ENCODE measurements around the gene AP4S1. TPM values are rescaled to one million over a fixed set of nuclear protein-coding genes. Genes with fewer than 3 reads are reported as not detected.

AP4S1 gene
- total RNA-seq, 1 donor from 2014 or later = 9.2 TPM

DNA sequence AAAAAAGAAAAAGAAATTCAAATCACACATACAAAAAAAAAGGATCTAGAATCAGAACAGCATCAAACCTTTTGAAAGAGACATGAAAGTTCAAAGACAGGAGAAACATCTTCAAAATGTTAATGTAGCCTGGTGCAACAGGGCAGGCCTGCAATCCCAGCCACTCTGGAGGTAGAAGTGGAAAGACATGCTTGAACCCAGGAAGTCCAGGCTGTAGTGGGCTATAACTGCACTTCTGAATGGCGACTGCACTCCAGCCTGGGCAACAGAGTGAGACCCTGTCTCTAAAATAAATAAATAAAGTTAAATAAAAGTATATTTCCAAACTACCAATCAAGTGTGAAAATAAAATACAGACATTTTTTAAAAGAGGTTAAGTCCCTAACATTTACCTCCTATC is 18.7 kb upstream of the AP4S1 start:
- H3K4me3 Mint-ChIP-seq (ENCODE audit: unreplicated experiment) = no peak overlapping the region
- no peak for DNase-seq (ENCODE audit: low spot score)
- H3K27me3 Mint-ChIP-seq (ENCODE audit: unreplicated experiment) = no peaks in the 10 kb centered on the region
- H3K27ac Mint-ChIP-seq (ENCODE audit: unreplicated experiment) = no peak overlapping the region
- no peaks in the 10 kb centered on the region for H3K9me3 Mint-ChIP-seq (ENCODE audit: unreplicated experiment)
- TF ChIP-seq, protein P1, sequence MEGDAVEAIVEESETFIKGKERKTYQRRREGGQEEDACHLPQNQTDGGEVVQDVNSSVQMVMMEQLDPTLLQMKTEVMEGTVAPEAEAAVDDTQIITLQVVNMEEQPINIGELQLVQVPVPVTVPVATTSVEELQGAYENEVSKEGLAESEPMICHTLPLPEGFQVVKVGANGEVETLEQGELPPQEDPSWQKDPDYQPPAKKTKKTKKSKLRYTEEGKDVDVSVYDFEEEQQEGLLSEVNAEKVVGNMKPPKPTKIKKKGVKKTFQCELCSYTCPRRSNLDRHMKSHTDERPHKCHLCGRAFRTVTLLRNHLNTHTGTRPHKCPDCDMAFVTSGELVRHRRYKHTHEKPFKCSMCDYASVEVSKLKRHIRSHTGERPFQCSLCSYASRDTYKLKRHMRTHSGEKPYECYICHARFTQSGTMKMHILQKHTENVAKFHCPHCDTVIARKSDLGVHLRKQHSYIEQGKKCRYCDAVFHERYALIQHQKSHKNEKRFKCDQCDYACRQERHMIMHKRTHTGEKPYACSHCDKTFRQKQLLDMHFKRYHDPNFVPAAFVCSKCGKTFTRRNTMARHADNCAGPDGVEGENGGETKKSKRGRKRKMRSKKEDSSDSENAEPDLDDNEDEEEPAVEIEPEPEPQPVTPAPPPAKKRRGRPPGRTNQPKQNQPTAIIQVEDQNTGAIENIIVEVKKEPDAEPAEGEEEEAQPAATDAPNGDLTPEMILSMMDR (IDR thresholded peaks at IDR 0.05; ENCODE audit: unreplicated experiment) = no peak
- H3K36me3 Mint-ChIP-seq (ENCODE audit: low read depth, unreplicated experiment) = peaks cover 3% of the 10 kb centered on the region
- no peaks in the 10 kb centered on the region for H3K4me1 Mint-ChIP-seq (ENCODE audit: unreplicated experiment)

DNA sequence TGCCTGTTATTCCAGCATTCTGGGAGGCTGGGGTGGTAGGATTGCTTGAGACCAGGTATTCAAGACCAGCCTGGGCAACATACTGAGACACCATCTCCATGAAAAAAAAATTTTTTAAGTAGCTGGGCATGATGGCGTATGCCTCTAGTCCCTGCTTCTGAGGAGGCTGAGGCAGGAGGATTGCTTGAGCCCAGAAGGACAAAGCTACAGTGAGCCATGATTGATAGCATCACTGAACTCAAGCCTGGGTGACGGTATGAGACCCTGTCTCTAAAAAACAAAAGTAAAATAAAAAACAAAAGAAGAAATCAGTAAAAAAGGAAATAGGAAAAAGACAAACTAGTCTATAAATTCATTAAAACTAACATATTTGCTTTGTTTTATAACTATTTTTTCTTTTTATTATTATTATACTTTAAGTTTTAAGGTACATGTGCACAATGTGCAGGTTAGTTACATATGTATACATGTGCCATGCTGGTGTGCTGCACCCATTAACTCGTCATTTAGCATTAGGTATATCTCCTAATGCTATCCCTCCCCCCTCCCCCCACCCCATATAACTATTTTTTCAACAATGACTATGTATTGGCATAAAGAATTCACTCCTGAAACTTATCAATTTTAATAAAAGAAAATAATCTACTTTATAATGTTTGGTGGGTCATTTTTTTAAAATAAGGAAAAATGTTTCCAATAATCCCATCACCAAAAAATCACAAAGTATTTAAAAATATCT is 15.4 kb upstream of the AP4S1 start:
- no peak overlapping the region for H3K4me3 Mint-ChIP-seq (ENCODE audit: unreplicated experiment)
- peaks cover 2% of the 10 kb centered on the region for H3K27me3 Mint-ChIP-seq (ENCODE audit: unreplicated experiment)
- H3K4me1 Mint-ChIP-seq (ENCODE audit: unreplicated experiment) = peaks cover 3% of the 10 kb centered on the region
- H3K36me3 Mint-ChIP-seq (ENCODE audit: low read depth, unreplicated experiment) = peaks cover 7% of the 10 kb centered on the region
- TF ChIP-seq, protein P1 (IDR thresholded peaks at IDR 0.05; ENCODE audit: unreplicated experiment) = no peak
- no peak for DNase-seq (ENCODE audit: low spot score)
- no peak overlapping the region for H3K27ac Mint-ChIP-seq (ENCODE audit: unreplicated experiment)
- no peaks in the 10 kb centered on the region for H3K9me3 Mint-ChIP-seq (ENCODE audit: unreplicated experiment)

GRCh38 chr14:31010935-31011334 is 14.5 kb upstream of the AP4S1 start:
- Mint-ChIP-seq H3K4me3 (ENCODE audit: unreplicated experiment) (no peak overlapping the region), H3K36me3 (ENCODE audit: low read depth, unreplicated experiment) (peaks cover 7% of the 10 kb centered on the region), H3K9me3 (ENCODE audit: unreplicated experiment) (no peaks in the 10 kb centered on the region), H3K27ac (ENCODE audit: unreplicated experiment) (no peak overlapping the region), H3K27me3 (ENCODE audit: unreplicated experiment) (peaks cover 2% of the 10 kb centered on the region), H3K4me1 (ENCODE audit: unreplicated experiment) (peaks cover 3% of the 10 kb centered on the region)
- no peak for DNase-seq (ENCODE audit: low spot score)
- TF ChIP-seq, protein P1 (IDR thresholded peaks at IDR 0.05; ENCODE audit: unreplicated experiment) = no peak

GRCh38 chr14:31013841-31014240 is 11.6 kb upstream of the AP4S1 start:
- Mint-ChIP-seq H3K27me3 (ENCODE audit: unreplicated experiment) (peaks cover 4% of the 10 kb centered on the region), H3K36me3 (ENCODE audit: low read depth, unreplicated experiment) (peaks cover 7% of the 10 kb centered on the region), H3K9me3 (ENCODE audit: unreplicated experiment) (no peaks in the 10 kb centered on the region), H3K27ac (ENCODE audit: unreplicated experiment) (no peak overlapping the region), H3K4me1 (ENCODE audit: unreplicated experiment) (peaks cover 3% of the 10 kb centered on the region), H3K4me3 (ENCODE audit: unreplicated experiment) (no peak overlapping the region)
- TF ChIP-seq, protein P1 (IDR thresholded peaks at IDR 0.05; ENCODE audit: unreplicated experiment) = no peak
- no peak for DNase-seq (ENCODE audit: low spot score)

DNA sequence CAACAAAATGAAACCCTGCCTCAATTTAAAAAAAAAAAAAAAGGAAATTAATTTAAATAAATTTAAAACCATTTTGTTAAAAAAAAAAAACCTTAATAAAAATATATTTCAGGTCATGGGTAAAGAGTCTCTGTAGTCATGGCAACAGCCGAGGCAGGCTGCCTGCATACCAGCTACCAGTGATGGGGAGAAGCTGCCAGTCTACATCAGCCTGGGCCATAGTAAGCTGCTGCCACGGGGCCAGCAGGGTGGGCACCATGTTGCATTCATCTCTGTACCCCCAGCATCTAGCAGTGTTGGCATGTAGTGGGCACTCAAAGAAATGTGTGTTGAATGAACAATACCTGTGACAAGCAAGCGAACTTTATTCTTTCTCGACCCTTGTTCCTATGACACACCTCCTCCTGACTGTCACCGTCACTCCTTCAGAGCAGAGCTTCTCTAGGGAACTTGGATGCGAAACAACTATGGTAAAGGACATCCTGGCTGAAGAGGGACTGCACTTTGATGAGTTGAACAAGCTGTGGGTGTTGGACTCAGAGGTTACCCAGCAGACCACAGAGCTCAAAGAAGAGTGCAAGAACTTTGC is 7.3 kb upstream of the AP4S1 start:
- DNase-seq (ENCODE audit: low spot score) = no peak
- peaks cover 10% of the 10 kb centered on the region for H3K36me3 Mint-ChIP-seq (ENCODE audit: low read depth, unreplicated experiment)
- peaks cover 9% of the 10 kb centered on the region for H3K4me1 Mint-ChIP-seq (ENCODE audit: unreplicated experiment)
- H3K9me3 Mint-ChIP-seq (ENCODE audit: unreplicated experiment) = no peaks in the 10 kb centered on the region
- no peak overlapping the region for H3K4me3 Mint-ChIP-seq (ENCODE audit: unreplicated experiment)
- H3K27me3 Mint-ChIP-seq (ENCODE audit: unreplicated experiment) = peaks cover 4% of the 10 kb centered on the region
- TF ChIP-seq, protein P1 (IDR thresholded peaks at IDR 0.05; ENCODE audit: unreplicated experiment) = no peak
- H3K27ac Mint-ChIP-seq (ENCODE audit: unreplicated experiment) = no peak overlapping the region

Measured in endothelial cell (in vitro differentiated cells).